RPMI7951 (cell line): ENCODE data around the gene USH2A. TPM values are rescaled to one million over a fixed set of nuclear protein-coding genes. Genes with fewer than 3 reads are reported as not detected.

ENCODE experiments used
- DNase-seq: peaks from one replicate; pipeline ENCODE4 v3.0.0-alpha.2; 2012; ENCODE audit warnings: low read depth
- total RNA-seq: library from RNA; depleted of rRNA; stranded (reverse); fragments of >200 nt; shearing (Covaris generic); gene quantifications from 2 replicates; pipeline ENCODE4 v1.2.3, GENCODE V29; 2014

The USH2A gene
- total RNA-seq, 1 experiment from 2014 or later = under 0.01 TPM

DNA sequence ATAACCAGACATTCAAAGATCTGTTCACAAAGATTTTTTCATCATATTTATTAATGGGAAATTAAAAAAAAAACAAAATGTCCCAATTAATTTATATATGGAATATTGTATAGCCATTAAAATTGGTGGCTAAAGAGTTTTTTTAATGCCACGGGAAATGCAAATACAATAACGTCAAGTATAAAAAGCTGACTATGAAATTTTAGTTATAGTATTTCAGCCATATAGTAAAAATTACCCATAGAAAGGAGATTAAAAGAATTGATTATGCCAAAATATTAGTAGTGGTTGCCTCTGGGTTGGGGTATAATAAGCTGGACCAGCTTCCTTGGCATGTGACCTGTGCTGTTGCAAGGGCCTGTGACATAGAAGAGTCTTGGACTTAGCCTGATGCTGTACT, 777.4 kb downstream of the USH2A start:
- DNase-seq = no peak

DNA sequence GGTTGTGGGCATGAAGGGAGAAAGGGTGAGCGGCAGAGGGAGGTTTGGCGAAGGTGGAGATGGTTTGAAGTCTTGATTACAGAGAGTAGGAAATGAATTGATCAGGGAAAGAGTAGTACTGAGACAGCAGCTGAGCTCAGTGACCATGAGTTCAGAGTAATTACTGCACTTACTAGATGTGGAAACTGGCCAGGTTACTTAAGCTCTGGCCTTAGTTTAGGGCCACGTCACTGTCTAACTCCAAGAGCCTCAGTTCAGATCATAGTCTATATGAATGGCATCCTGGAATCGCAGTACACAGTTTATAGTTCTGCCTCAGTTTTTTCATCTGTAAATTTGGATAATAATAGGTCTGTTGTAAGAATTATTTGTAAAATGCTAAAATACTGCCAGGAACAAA, 778.1 kb downstream of the USH2A start:
- no peak for DNase-seq

DNA sequence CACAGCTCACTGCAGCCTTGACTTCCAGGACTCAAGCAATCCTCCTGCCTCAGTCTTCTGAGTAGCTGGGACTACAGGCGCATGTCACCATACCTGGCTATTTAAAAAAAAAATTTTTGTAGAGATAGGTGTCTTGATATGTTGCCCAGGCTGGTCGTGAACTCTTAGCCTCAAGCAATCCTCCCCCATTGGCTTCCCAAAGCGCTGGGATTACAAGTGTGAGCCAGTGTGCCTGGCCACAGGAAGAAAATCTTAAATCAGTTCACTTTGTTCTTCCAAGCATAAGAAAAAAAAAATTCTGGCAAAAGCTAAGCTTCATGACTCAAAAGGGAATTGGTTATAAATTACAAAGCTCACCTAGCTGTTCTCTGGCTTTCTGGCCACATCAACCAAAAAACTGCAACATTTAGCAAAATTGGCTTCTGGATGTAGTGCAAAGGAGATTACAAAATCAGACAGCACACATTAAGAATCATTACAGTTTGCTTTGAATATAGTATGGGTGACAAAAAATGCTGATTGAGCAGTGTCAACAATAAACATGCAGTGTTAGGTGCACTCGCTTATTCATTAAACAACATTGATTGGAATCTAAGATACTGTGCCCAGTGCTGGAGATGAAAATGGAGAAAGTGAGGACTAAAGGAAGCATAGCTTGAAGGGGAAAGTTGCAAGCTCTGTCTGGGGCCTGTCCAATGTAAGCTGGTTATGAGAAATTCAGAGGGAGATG, 779.5 kb downstream of the USH2A start:
- DNase-seq = no peak

DNA sequence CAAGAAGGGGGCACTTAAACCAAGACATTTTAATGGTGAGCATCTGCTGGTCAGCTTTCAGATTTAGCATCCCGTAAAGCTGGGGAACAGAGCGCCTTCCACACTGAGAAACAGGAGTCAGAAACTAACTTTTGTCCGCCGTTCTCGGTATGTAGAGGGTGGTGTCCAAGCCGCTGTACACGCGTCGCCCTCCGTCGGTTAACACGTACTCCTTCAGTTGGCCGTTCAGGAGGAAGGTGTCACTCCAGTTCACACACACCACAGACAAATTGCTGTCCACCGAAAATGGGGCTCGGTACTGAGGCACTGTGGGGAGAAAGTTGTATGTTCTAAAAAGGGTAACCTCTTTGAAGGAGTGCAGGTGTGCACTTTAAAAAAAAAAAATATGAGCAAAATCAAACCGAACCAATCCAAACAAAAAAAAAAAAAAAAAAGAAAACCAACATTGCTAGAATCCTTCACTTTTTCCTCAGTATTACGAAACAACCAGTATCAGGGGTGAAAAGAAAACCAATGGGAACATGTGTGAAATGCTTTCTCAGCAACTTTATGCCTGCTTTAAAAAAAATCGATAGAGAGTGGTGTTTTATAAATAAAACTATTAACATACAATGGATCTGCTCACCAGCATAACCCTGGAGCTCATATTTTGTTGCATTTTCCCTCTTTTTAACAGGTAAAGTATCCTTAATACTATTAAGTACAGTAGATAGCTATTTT, 782.7 kb downstream of the USH2A start:
- DNase-seq = no peak

DNA sequence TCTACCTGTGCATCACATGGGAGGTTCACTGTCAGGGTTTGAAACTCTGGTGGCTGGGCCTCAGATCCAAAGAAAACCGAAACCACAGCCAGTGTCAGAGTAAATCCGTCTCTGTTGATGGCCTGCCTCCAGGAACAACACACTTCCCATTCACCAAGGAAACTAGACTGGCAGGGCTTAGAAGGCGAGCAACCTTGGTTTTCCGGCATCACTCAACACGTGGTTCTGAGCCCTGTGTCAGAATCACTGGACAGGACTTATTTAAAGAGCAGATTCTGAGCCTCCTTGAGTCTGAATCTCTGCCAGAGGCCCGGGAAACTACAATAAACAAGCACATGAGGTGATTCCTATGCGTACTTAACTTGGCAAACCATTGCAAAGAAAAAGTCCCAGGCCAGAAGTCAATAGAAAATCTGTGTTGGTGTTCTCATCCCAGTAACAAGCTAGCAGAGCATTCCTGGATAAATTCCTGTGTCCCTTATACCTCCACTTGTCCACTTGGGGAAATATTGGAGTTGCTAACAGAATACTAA, 786.1 kb downstream of the USH2A start:
- DNase-seq = peak; percentile 31

DNA sequence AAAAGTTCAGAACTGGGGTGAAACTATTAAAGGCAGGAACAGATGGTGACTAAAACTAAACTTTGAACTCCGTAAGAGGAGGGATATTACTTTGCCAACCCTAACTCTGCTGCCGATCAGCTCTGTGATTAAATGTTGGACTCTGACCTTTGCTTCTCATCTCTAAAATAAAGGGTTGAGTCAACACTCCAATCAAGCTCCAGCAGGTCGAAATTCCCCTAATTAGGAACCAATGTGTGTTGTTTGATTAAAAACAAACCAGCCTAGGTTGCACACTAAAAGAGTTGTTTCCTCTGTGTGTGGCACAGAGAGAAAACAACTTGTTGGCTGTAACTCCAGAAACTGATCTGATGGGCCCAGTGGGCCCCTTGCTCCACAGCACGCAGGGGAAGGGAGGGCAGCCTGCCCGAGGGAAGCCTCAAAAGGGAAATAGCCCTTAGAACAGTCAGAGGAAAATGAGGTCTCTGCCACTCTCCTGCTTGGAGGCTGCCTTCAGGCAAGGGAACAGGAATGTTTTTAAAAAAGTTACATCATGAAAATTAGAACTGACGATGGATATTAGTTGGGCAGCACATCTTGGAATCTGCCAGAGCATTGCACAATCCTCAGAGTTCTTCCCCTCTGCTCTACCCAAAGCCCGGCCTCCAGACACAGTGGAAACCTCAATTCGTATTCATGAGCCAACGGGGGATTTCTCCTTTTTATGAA, 786.8 kb downstream of the USH2A start:
- peak; percentile 6 for DNase-seq

DNA sequence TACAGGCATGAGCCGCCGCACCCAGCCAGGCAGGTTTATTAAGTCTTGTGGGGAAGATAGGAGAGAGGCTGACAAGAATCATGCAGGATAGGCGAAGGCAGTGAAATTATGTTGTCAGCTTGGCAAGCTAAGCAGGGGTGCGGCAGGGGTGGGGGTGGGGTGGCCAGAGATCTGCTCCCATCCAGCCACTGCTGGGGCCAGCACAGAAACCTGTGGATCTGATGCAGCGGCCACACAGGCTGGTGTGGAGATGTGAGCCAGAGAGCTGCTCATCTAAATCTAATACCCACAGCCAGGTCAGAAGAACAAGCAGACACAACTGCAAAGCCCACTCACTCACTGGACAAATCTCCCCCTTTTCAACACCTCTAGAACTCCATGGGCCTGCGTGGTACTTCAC, 787.4 kb downstream of the USH2A start:
- no peak for DNase-seq

DNA sequence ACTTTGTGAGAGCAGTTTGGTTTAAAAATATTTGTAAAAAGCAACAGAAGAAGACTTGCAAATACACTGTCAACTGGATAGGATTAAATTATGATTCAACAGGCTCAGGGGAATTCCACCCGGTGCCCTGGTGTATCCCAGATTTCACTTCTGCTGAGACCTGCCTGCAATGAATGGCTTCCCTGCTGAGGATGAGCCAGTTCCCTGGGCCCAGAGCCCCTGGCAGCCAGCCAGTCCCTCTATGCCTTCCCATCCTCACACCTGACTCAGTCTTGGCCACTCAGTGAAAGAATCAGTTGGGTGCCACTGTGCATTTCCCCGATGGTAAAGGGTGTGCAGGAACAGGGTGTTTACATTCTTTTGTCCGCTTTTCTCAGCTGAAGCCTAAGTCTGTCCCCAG, 791.8 kb downstream of the USH2A start:
- peak; percentile 18 for DNase-seq

DNA sequence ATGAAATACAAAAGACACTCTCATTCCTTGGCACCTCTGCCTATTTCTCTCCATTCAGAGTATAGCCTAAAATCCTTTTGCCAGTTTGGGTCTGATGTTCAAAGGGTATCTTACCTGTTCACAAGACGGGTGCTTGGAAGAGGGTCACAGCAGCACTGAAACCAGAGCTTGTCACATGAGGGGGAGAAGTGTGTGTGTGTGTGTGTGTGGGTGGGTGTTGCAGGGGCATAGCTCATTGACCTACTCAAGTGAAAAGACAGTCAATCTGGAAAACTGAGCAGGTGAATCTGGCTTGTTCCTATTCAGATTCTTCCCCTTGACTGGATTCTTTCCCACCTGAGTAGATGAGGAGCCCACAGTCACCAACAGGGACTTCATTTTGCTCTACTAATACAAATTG, 792.2 kb downstream of the USH2A start:
- DNase-seq = no peak

DNA sequence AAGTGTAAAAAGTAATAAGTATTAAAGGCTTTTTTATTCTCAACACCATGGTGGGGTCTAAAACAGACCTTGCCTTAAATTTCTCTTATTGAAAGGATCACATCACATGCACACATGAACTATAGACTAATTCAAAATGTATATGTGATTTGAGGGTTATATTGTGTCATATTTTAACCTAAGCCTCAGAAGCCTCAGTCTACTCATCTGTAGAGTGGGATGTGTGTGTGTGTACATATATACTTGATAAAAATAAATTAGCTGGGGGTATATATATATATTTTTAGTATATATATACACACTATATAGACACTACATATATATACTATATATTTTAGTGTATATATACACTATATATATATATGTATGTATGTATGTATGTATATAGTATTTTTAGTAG, 797.3 kb downstream of the USH2A start:
- no peak for DNase-seq

DNA sequence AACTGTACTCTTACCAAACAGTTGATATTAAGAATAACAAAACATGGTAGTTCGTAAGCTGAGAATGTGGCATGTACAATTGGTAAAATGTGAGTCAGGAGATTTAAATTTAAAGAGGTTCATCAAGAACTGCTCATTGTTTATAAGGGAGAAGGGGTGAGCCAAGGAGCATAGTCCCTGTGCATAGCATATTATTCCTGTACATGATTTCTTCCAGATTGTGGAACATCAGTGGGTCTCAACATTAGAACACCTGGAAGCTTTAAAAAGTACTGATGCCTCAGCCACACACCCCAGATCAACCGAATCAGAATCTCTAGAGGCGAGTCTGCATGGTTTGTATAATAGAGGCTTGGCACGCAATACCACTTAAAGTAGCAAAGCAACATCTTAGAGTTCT, 800.1 kb downstream of the USH2A start:
- DNase-seq = no peak

DNA sequence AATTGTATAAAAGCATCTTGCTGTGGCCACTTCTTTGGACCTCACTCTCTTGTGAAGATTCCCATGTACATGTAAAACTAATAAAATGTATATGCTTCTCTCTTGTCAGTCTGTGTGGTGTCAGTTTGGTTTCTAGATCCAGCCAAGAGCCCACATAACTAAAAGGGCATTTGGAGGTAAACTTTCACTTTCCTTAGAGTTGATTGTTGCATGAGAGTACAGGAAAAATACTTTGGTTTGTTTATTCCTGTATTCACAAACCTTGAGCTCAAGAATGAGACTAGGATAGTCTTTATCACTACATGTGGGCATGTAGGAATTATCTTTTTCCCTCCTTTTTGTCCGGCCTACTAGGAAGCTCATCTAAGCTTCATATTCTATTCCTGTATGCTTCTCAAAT, 805.3 kb downstream of the USH2A start:
- DNase-seq = no peak

DNA sequence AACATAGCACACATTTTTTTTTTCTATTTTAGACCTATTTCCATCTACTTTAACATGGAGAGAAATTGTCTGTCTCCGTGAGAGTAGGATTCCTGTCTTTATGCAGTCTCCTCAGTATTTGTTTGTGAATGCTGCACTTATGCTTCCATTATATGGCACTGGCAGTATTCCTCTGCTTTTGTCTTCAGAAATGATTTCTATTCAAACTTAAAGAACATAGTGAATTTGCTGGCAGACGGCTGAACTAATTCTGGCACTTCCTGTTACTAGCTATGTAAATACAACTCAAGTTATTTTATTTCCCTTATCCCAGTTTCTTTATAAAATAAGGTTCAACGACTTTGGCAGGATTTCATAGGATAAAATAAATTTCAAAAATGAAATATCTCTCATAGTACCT, 810.9 kb downstream of the USH2A start:
- DNase-seq = no peak

DNA sequence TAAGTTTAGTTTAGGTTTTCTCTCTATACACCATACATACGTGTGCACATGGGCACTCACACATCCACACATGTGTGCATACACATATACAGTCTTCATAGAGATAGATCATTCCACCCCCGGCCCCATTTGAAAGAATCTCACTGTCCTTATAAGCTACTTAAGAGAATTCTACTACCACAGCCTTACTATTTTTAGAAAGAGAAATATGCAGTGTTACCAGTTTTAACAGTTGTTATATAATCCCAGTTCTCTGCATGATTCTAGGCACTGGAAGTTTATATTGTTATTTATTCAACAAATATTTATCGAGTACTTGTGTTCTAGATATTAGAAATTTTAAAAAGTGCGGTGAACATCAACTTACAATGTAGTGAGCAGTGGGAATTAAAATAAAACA, 814.6 kb downstream of the USH2A start:
- no peak for DNase-seq

DNA sequence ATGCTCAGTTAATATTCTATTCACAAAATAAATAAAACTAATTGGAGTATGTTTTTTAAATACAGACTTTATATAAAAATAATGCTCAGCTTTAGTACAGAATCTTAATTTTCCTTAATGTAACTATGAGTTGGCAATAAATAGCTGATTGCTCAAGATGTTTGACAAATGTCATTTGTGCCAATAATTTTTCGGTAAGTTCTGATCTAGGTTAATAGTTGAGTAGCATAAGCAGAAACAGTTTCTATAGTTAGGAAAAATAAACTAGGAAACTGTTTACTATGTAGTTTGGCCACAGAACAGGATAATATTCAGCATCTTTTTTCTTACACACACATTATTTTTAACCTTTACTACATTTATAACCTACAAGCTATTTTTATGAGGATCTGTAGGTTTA, 815.8 kb downstream of the USH2A start:
- DNase-seq = no peak

DNA sequence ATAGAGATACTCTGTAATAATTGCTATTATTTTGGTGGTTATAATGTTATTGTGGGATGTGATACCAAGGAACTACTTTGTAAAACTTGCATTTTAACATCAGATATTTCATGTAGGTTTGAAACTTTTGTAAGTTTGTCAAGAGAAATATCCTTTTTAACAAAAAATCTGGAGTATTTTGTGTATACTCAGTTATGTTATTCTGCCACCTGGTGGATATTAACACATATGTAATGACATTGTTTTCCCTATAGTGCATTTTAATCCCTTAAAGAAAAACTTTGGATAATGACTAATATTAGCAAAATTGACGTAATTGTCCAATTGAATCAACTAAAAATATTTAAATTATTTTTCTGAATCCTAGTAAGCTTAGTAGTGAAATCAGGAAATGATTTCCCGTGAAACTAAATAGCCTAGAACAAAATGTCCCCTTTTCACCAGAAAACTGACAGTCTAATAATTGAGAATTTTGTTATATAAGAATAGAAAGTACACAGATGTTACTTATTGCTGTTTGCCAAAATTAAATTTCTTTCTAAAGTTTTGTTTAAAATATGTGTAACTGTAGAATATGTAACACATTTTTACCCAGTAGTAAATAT, 816.6 kb downstream of the USH2A start:
- peak; percentile 7 for DNase-seq

DNA sequence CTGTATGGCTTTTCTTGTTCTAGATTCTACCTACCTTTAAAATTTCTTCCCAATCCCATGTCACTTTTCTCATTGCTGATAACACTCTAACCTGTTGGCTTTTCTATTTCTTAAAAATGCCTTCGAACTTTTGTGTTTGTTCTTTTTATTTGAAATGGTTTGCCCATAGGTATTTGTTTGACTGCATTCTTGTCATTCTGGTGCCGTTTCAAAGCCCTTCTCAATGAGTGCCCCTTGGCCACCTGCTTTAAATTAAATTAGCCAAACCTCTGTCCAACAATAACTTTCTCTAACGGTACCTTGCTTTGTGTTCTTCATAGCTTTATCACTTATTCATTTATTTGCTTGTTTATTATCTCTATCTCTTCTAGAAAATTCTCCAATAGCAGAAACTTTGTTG, 817.2 kb downstream of the USH2A start:
- no peak for DNase-seq

DNA sequence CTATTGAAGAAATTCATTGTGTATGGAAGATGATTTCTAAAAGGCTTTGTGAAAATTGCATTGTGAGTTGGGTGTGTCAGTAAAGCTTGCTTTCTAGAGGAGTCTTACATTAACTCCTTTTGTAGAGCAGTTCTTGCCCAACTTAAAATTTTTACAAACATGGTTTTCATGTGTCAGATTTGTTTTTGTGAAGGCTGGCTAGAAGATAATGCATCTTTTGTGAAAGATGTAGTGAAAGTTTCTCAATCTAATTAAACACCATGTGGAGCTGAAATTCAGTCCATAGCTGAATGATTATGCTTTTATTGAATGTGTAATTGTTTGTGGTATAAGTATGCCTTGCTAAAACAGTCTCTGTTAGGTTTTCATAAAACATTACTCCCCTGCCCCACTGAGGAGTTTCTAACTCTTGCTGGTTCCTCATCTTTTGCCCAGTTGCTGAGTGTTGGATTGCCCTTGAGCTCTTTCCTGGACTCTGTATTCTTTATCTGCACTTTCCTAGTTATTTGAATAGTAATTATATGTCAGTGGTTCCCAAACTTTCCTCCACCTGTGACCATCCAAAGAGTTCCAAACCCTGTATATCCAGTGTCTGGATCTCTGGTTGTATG, 818.1 kb downstream of the USH2A start:
- DNase-seq = no peak

DNA sequence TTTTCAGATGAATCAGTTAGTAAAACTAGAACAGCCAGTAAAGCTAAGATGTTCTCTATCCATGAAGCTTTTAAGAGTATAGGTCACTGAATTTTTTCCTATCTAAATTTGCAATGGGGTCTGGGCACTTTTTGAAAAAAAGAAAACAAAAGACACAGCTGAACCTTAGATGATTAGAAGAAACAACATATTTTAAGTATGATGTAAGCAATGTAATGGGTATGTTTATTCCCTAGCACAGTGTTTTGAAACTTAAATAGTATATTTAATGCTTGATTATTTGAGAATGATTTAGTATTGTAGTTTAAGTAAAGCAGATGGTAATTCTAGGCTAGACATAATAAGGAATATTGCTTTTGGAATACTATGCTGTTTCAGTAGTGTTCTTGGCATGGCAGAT, 819.9 kb downstream of the USH2A start:
- no peak for DNase-seq

DNA sequence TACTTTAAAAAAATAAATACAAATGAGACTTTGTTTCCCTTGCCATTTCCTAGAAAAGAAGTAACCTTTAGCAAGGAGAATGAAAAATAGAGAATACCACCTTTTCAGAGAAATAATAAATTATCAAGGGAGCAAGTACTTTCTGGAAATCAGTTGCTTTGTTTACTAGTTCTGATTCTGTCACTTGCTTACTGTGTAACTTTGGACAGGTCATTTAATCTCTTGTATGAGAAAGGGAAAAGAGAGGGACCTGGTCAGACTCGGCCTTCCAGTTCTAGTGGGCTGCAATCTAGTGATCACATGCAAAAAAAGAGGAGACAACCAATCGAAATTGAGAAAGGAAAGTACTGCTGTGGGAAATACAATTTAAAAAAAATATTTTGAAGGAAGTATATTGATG, 822.0 kb downstream of the USH2A start:
- DNase-seq = no peak

DNA sequence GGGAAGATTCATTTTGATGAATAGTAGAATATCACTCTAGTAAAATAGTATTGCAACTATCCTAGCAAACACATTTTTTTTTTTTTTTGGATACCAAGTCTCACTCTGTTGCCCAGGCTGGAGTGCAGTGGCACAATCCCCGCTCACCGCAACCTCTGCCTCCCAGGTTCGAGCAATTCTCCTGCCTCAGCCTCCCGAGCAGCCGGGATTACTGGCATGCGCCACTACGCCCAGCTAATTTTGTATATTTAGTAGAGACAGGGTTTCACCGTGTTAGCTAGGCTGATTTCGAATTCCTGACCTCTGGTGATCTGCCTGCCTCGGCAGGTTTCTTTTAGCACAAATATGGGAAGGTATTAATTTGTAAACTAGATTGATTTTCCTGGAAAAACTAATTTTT, 822.4 kb downstream of the USH2A start:
- no peak for DNase-seq

DNA sequence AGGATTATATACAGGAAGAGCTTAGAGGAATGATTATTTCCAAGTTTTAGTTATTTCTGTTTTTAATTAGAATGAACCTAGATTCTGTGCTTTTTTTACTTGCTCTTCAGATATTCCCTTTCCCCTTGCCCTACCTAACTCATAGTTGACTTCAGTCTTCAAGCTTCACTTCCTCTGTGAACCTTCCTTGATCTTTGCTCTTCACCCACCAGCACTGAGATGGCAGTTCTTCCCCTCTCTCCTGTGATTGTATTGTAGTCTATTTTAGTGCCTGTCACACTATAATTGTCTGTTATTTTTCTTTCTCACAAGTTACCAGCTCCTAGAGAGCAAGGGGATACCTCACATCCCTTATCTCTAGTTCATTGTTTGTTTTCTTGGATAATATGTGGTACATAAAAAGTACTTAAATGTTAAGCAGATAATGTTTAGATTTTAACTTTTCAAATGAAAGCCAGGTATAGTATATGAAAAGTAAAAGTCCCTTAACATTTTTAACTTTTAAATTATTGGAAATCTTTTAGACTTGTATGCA, 822.9 kb downstream of the USH2A start:
- DNase-seq = no peak
